A673 (cell line): ENCODE results near the gene IDI2.

Experiments used
- CTCF ChIP-seq: fragments of 300-800, 200-600 bp; sonication (generic); conservative IDR thresholded peaks from 2 replicates; pipeline ENCODE4 v1.5.1; 2017; ENCODE audit warnings: low read depth, mild to moderate bottlenecking, antibody characterized with exemption, low read length, moderate library complexity, mixed read lengths
- EZH2 ChIP-seq: fragments of 200-600 bp; sonication (generic); IDR thresholded peaks from 2 replicates; pipeline ENCODE4 v1.6.1; 2017; ENCODE audit warnings: borderline replicate concordance, low read depth, mild to moderate bottlenecking, mixed read lengths, antibody characterized with exemption, low read length; ENCODE audit not compliant: poor library complexity, severe bottlenecking

DNA sequence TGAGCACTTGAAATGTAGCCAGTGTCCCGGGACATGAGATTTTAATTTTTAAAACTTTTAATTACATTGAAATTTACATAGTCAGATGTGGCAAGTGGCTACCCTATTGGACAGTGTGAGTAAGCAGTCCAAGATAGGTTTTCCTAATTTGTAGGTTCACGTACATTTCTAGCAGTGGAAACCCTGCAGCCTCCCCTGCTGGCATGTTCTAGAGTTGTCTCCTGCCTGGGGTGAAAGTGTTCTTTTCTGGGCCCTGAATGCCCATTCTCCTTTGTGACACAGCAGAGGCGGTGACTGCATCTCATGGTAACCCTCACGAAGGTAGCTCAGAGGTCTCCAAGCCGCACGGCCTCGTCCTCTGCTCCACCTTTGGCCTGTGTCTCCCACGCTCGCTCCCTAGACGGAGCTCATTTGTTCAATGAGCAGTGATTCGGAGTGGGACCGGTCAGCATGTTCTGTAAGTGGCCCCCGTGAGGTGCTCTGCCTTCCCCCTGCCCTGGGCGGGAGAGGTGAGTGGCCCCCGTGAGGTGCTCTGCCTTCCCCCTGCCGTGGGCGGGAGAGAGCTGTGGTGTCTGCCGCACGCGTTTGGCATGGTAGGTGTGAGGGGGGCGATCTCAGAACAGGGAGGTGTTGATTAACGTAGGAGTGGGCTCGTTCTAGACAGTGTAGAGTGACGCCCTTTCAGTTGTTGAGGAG is 48.5 kb upstream of the IDI2 start:
- TF ChIP-seq CTCF (peak; percentile 20; the same call in 1 of the 2 replicates), EZH2 (no peak)
